Measurements from ENCODE around the gene WNK1.

DNA sequence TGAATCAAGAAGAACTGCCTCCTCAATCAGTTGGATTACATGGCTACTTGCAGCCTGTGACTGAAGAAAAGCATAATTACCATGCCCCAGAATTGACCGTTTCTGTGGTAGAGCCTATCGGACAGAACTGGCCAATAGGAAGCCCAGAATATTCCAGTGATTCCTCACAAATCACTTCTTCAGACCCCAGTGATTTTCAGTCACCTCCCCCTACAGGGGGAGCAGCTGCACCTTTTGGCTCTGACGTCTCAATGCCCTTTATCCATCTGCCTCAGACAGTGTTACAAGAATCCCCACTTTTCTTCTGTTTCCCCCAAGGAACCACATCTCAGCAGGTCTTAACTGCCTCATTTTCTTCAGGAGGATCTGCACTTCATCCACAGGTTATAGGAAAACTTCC, 116.3 kb downstream of the WNK1 start:
- TF ChIP-seq CTCF (IDR thresholded peaks at IDR 0.05; ENCODE audit: insufficient read depth, low read depth, low read length) (peak; percentile 7), EZH2 (IDR thresholded peaks at IDR 0.05; ENCODE audit: insufficient read depth, low read length) (no peak)

All from astrocyte (in vitro differentiated cells and primary cell).